NCI-H510A (cell line): Measurements from ENCODE around the gene TLE5.
"Not testable (repeated sequence)": the region's sequence is repeated elsewhere in the genome, so short reads cannot be mapped to it uniquely, and the experiment has no call there.

Experiments
- DNase-seq: peaks from one replicate; lab custom pipeline; 2025; lab: John Stamatoyannopoulos, UW

Gene TLE5

GRCh38 chr19:3025549-3025886 is 36.8 kb downstream of the TLE5 start:
- DNase-seq: peak; percentile 23

GRCh38 chr19:3024870-3025548 is 37.3 kb downstream of the TLE5 start:
- no peak for DNase-seq

- DNase-seq: no peak
Observed at GRCh38 chr19:3024509-3024869, 37.8 kb downstream of the TLE5 start.

- DNase-seq: no peak
Observed at GRCh38 chr19:3020321-3020960, 41.9 kb downstream of the TLE5 start.

- no peak for DNase-seq
Observed at GRCh38 chr19:3019211-3019854, 43.0 kb downstream of the TLE5 start.

GRCh38 chr19:3017923-3018322 is 44.4 kb downstream of the TLE5 start:
- no peak for DNase-seq

GRCh38 chr19:3015126-3016057 is 46.9 kb downstream of the TLE5 start:
- DNase-seq: no peak

GRCh38 chr19:3014135-3014534 is 48.2 kb downstream of the TLE5 start:
- DNase-seq: no peak

- no peak for DNase-seq
Observed at GRCh38 chr19:3013263-3013725, 49.0 kb downstream of the TLE5 start.

GRCh38 chr19:3012621-3013262 is 49.6 kb downstream of the TLE5 start:
- no peak for DNase-seq

GRCh38 chr19:3012059-3012458 is 50.2 kb downstream of the TLE5 start:
- DNase-seq: not testable (repeated sequence)

- no peak for DNase-seq
Observed at GRCh38 chr19:3010871-3011270, 51.4 kb downstream of the TLE5 start.

- no peak for DNase-seq
Observed at GRCh38 chr19:3008994-3009393, 53.3 kb downstream of the TLE5 start.

- no peak for DNase-seq
Observed at GRCh38 chr19:3007975-3008374, 54.3 kb downstream of the TLE5 start.

- DNase-seq: no peak
Observed at GRCh38 chr19:3006075-3006767, 56.1 kb downstream of the TLE5 start.

GRCh38 chr19:3005345-3005744 is 57.0 kb downstream of the TLE5 start:
- DNase-seq: no peak

- DNase-seq: no peak
Observed at GRCh38 chr19:3004522-3004921, 57.8 kb downstream of the TLE5 start.

GRCh38 chr19:3003046-3003445 is 59.2 kb downstream of the TLE5 start:
- no peak for DNase-seq
